HG02852 (cell line): ENCODE results near the gene NKX2-1.

Source experiments
- ATAC-seq: cut with Tn5 transposase; IDR thresholded peaks from one replicate; pipeline ENCODE4 v1.9.1; 2021; ENCODE audit warnings: mild to moderate bottlenecking, moderate library complexity; ENCODE audit not compliant: unreplicated experiment

The NKX2-1 gene

DNA sequence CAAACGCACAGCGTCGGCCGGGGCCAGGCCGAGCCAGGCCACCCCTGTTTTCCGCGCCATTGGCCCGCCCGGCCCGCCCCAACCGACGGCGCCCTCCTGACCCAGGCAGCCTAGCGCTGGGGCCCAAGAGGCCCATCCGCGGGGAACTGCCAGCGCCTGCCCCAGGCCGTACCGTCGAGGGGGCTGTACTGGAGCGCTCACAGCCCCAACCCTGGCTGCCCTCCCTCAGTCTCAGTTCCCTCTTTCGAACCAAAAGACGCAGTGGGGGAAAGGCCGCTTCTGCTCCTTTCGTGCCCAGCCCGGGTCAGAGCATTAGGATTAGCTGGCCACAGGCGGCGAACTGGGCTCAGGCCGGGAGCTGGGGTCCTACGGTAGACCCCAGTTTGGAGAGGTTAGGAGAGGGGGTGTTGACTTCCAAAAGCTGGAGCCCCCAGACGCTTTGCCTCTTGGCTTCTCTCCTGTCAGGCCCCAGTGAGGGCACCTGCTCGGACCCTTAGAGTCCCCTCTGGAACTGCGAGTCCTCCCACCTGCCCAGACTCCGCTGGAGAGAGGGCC lies 1.9 kb downstream of the NKX2-1 start:
- no peak for ATAC-seq

DNA sequence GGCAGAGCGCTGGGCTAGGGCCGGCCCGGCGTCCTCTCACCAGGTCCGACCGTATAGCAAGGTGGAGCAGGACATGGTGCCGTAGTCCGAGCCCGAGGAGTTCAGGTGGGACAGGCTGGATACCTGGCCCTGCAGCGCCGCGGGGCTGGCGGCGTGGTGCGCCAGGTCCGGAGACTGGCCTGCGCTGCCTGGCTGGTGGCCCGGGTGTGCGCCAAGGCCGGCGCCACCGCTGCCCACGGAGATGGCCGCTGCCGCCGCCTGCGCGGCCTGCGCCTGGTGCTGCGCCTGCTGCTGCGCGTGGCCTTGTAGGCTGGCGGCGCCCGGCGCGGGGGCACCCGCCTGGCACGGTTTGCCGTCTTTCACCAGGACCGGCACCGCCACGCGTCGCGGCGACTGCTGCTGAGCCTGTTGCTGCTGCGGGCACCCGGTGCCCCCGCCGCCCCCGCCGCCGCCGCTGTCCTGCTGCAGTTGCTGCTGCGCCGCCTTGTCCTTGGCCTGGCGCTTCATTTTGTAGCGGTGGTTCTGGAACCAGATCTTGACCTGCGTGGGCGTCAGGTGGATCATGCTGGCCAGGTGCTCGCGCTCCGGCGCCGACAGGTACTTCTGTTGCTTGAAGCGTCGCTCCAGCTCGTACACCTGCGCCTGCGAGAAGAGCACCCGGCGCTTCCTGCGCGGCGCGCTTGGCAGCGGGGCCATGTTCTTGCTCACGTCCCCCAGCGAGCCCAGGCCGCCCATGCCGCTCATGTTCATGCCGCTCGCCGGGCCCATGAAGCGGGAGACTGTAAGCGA lies 2.6 kb downstream of the NKX2-1 start:
- no peak for ATAC-seq

DNA sequence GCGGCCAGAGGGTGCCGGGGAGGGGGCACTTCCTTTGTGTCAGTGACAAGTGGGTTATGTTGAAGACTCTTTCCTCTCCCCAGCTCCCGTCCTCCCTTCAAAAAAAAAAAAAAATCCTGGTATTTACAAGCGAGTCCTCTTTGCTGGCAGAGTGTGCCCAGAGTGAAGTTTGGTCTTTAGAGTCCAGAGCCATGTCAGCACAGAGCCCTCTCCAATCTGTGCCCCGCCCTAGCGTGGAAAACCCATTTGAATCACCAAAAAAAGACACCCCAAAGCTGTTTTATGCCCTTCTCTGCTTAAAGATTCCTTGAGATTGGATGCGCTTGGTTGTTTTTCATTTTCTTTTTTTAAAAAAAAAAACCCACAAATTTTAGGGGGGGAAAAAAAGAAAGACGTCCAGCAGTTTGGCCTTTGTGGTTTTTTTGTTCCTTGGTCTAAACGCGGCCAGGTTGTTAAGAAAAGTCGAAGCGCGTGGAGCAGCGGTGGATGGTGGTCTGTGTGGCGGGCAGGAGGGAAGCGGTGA lies 3.3 kb downstream of the NKX2-1 start:
- no peak for ATAC-seq

DNA sequence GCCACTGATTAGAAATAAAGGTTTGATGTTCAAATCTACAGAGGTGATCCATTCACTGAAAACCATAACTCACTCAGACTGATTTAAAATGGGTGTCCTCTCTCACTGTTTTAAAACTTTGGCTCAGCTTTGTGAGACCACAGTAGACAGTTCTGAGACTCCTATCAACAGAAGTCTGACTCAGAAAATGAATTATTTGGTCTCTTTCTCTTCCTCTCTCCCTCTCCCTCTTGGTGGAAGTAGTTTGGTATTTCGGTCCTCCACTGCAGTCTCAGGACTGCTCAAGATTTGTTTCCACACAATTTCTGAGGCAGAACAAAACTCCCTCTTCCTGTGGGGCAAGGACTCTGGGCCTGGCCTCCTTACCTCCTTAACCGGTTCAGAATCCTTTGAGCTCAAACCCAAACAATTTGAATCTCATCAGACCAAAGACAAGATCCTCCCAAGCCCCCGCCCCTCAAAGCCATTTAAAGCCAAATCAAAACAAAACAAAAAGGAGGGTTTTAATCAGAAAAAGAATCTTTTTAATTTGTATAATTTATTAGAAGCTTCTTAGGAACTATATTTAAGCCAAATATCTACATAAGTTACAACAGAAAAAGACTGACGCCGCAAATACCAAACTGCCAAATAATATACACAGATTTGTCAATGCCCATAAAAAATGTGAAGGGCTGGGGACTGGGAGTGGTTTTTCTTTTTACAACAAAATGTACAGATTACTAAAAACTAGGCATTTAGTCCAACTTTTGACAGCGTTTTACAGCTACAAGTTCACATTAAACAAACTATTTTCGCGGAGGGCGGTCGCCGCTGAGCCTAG lies 3.9 kb downstream of the NKX2-1 start:
- ATAC-seq = no peak

DNA sequence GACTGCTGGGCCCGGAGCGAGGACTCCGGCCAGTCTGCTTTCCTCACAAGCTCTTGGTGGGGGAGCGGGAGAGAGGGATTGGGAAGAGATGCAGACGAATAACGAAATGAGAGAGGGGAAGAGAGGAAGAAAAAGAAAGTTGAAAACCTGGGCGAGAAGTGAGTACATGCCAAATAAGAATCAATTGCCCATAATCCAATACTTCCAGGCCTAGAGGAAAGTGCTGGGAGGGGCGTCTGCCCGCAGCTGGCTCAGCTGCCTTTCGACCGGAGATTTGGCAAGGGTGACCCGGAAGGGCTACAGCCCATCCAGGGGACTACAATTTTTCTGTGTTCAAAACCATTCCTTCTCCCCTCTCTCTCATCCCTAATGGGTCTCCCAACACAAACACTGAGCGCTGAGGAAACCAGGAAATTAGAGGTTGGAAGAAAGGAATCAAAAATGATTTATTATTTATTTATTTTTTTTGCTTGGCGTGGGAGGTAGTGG lies 4.9 kb downstream of the NKX2-1 start:
- ATAC-seq = no peak

DNA sequence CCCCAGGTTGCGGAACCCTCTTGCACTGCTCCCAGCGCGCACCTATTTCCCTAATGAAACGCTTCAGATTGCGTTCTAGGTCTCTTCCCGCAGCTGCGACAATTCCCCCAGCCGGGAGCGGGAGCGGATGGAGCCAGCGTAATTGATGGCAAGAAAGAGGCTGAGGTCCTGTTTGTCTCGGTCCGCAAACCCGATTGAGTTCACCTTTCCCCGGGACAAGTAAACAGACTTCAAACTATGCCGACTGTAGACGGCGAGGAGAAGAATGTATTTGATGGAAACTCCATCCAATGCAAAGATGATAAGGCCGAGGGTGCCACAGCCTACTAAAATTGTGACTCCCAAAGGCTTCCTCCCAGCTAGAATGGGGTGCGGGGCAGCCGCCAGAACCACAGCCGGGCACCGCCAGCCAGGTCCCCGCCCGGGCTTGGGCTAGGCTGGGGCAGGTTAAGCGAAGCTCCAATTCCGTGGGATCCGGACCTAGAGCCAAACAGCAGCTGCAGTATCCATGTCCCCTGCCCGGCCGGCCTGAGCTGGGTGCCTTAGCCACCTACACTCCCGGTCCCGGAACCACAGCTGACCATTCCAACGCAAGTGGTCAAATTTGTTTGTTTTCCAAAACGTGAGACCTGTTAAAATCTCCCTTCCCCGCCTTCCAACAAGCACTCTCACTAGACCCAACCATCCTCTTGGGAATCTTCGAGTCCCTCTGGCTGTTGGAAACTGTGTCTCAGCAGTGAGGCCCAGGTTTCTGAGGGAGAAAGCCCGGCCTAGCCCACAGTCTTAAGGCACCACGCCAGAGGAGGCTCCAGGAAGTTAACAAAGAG lies 5.5 kb downstream of the NKX2-1 start:
- ATAC-seq = no peak

DNA sequence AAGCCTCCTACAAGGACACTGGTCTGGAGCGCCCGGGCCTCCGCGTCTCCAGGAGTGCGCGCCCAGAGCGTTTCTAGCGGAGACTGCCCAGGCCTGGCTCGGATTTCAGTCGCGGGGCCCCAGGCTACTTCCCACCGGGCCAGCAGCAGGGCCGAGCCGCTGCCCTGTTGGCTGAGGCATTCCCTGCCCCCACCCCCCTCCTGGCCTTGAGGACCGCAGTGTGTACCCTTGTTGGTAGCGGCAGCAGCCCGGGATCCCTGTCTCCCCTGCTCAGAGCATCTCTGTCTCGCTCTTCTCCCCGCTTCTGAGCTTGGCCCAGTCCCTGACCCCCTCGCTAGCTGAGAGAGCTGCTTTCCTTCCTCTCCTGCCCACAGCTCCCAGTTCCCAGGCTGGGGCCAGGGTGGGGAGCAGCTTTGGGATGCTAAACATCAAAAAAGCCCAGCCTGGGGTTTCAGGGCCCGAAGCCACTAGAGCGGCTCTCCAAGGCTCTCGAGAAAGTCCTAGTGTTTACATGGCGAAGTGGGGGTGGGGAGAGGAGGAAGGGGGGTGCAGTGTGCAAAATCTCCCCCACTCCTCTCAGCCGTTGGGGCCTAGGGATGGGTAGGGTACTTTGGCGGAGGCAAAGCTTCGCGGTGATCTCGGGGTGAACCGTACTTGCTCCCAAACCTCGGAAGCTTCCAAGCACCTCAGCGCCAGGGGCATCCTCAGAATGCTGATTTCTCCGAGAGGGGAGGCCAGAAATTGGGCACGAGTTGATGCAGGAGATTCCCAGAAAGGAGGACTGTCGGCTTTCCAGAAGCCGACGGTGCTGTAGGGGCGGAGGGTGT lies 6.4 kb downstream of the NKX2-1 start:
- ATAC-seq = no peak

DNA sequence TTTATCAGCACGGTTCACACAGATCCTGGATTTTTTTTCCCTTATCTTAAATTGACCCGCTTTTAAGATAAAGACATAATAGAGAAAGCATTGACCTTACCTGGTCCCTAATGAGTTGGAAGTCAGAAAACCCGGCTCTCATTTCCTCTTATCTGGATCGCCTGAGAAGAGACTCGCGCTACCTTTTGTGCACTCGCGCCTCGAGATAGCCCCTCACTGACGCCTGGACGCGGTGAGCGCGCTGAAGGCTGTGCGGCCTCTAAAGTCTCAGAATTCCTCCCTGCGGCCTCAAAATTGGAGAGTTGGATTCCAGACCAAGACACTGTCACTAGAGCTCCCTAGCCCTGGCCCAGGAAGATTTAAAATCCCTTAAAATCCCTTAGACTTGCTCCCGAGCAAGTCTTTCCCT lies 7.0 kb downstream of the NKX2-1 start:
- ATAC-seq = no peak

DNA sequence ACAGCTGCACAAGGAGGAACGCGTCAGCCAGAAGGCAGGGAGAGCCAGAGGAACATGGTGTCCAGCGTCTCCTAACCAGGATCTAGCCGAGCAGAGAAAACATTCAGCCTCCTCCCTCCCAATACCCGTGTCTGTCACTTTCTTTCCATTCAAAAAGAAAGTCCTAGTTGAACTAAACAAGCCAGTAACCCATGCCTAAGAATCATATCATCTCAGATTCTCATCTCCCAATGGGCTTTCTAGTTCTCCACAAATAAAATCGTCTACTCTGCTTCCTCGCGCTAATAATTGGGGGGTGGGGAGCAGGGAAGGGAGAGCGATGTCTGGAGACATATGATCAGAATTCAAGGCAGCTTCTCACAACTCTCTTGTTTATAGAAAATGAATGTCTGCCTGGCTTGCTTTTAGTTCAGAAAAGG lies 7.4 kb downstream of the NKX2-1 start:
- ATAC-seq = no peak

DNA sequence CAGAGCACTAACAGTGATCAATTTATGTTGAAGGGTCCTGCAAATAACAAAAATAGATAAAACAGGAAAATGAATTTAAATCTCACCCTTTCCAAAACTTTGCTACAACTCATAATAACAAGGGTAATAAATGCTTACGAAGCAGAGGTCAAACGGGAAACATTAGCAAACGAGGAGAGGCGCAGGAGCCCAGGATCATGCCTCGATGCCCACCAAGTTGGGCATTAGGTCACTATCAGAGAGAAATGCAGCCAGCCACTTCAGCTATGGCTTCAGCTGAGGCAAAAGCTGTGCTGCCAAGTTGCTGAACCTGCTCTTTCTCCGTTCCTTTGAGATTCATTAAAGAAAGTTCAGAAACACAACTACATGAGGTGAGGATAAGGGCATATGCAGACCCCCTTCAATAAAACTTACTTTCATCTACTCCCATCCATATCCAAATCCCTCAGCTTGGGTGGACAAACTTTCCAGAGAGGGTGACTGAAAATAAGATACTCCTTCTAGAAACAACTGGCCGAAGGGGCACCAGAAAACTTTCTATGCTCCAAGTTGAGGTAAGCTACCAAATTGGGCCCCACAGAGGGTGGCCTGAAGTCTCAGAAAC lies 7.9 kb downstream of the NKX2-1 start:
- no peak for ATAC-seq

DNA sequence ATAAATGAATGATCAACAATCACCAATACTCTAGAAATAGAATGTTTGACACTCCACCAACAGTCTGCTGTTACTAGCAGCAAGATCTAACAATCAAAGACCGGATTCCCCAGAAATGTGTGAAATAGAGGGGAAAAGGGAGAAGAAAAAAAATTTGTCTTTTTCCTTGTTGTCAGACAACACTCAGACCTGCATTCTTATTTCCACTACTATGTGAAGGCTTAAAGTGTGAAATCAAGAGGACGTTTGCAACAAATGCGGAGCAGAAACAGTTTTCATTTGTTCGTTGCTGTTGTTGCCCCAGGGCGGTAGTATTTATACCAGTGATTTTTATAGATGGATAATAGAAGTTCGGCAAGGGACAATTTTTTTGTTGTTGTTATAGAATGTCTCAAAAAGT lies 9.2 kb downstream of the NKX2-1 start:
- ATAC-seq = no peak

DNA sequence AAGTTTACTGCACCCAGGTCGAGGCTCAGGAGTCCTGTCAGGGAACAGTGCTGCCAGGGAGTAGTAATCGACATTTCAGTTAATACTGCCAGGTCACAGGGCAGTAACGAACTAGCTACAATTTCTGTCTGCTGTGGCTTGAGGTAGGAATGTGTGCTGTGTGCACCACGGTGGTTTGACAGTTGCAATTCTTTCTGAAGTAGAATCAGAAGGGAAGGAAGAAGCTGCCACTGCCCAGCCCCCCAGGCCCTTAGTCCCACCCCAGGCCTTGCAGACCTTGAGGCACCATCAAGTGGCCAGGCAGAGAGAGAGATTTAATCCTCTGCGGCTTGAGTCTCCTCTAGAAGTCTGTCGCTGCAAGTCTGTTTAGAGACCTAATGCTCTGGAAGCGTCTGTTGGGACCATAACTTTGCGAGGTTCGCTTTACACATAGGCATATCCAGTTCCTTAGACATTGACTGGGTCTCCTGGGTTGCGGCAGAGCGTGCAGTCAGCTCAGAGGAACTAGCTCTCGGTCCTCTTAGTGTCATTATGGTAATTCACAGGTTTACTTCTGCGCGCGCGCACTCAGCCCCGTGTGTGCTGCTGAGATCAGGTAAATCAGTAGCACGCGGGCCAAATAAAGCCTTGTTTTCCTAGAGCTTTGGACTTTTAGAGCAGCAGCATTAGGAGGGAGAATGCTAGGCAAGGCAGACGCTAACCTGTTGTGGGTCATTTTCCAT lies 9.8 kb downstream of the NKX2-1 start:
- ATAC-seq = no peak

DNA sequence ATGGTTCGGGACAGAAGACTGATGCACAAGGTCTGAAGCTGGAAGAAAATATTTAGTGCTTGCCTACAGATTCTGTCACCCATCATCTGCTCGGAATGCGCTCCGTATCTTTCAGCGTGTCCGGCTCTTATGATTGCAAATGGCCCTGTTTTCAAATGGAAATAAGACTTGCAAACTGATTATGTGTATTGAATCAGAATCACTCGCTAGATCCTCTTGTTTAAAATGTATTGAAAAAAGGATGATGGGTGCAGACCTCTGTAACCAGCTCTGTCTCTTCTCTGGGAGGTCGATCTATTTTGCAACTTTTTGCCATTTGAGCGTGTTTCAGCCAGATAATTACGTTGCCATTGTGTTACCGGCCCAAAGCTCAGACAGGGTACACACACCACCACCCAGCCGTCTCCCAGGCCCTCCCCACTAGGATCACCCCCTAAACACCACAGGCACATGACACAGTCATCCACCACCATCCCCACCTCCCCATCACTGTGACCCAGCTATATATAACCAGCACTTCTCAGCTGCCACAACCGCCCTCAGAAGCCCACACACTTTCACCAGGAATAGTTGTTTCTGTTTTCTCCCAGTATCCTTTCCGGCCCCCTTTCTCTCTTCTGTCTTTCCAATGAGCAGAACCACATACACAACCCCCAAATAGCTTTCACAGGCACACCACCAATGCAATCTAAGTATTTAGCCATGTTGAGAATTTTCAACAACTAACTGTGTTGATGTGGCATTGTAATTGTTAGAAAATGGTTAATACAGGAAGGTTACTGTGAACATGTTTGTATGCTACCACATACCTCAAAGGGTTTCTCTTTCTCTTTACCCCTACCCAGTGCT lies 10.7 kb downstream of the NKX2-1 start:
- ATAC-seq = no peak

DNA sequence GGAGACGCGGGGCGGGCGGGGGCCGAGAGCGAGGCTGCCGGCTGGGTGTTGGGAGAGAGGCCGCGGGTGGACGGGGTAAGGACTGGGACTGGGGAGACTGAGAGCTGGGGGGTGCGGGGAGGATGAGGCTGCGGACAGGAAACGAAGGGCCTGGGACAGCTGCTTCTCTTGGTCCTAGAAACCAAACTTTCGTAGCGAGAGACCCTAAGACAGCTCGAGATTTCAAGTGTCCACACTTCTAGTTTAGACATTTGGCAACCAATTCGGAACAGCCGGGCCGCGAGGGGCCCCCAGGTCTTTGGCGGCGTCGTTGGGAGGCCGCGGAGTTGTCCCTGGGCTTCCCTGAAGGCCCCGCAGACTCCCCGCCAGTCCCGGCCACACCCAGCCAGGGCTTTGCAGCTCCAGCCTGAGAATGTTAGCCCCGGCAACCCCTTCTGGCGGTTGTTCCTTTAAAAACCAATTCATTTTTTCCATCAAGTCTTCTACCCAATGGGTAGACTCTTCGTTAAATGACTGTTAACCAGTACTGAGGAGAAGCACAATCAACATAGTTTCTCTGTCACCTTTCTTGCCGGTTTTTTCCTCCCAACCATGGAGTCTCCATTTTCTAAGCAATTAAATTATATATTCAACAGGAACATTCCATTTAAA lies 11.5 kb downstream of the NKX2-1 start:
- no peak for ATAC-seq

DNA sequence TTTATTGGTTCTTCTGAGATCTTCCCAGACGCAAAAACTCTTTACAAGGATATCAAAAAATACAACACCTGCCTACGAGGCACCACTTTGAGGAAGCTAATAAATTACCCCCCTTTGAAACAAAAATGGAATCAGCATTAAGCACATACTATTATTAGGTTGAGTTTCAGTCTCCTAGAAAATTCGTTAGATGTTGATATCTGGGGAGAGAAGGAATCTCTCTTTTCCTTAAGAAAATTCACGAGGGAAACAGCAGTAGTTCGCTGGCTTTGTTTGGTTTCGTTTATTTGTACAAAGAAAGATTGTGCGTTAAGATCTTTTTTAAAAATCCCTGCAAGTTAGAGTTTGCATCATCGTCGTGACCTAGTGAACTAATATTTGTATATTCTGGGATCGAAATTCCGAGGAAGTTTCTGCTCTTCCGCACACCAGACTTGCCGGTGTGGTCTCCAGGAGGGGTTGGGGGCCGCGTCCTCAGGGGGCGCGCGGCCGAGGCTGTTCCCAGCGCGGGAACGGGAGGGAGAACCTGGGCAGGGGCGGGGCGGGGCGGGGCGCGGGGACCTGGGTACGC lies 12.1 kb downstream of the NKX2-1 start:
- ATAC-seq = no peak

DNA sequence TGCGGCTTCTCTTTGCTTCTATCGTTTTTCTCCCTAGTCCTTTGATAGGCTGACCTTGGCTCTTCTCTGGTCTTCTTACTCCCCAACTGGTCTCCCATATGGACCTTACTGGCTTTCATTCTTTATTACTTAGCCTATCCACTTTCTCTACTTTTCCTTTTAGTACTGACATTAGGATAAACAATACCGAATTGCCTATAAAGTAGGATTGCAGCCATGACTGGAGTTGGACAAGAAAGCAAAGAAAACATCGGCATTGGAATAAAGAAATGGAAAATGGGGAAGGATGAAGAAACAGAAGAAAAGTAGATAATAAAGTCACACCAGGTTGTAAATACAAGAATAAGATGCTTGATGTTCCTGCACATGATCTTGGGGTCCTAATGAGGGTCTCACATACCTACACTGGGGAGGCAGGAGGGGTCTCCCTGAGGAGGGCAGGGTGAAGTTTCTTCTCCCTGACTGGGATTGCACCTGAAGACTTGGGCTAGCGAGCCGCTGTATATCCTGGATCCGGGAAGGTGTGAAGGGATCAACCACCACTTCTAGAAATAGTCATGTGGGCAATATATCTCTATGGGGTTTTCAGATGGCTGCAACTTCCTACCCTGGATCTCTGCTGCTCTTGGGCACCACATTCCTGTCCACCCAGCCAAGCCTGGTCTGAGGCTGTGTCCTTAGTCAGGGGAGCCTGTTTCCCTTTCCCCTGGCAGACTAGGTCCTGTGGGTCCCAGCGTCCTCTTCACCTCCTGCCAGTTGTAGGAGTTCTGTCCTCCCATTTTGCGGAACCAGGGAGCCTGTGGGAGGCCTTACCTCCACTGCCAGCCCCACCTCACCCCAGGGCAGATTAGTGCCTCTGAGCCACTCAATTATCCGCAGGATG lies 13.1 kb downstream of the NKX2-1 start:
- no peak for ATAC-seq
